RWPE1 (cell line): ENCODE data around the gene CD34.

Experiments used
- CTCF ChIA-PET: fragments of 350-600 bp; sonication (Branson Sonifier 250); formaldehyde crosslinking; extraction: SDS; loops from one replicate; lab custom pipeline; 2021; lab: Yijun Ruan, JAX
- POLR2A ChIA-PET: fragments of 400-600 bp; formaldehyde crosslinking; extraction: SDS; loops from one replicate; lab custom pipeline; 2020; ENCODE audit warnings: antibody characterized with exemption; ENCODE audit not compliant: low non-redundant PET; lab: Yijun Ruan, JAX
- DNase-seq: peaks from one replicate; pipeline ENCODE4 v3.0.0; 2012; ENCODE audit warnings: low spot score
- H3K27ac ChIP-seq: fragments of 450-650 bp; 2 replicates; pipeline ENCODE4 v1.5.1; 2017
- TF ChIP-seq, protein P1 (sequence below): fragments of 450-650 bp; conservative IDR thresholded peaks from 2 replicates; pipeline ENCODE4 v1.5.1; 2017; ENCODE audit warnings: low read depth, mild to moderate bottlenecking

Gene CD34

DNA sequence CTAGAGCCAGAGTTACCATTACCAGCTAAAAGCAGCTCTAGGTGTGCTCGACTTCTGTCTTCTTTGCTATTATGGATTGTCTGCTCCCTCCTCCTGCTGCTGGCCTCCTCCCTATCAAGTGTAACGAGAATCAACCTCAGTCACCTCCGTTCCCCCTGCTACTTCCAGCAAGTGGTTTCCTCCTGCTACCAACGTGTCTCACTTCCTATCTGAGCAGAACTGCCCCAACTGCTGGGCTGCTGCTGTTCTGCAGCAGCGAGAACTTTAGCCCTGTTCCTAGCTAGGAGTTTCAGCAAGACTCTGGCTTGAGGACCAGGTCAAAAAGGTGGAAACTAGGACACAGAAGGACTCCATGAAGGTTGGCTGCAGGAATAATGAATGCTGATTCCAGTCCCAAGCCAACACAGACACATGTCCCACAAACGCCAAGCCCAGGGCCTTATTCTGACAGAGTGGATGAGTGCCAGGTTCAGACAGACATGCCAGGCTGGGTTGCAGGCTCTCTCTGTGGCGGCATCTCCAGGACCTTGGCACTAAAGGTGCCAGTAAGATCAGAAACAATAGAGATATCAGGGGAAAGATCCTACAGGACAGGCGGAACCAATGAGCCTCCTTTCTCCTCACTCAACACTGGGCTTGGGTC is 46.9 kb downstream of the CD34 start:
- POLR2A ChIA-PET: no interaction called here
- no peak for DNase-seq

GRCh38 chr1:207862241-207862787 is 48.6 kb downstream of the CD34 start:
- DNase-seq: no peak

More for the DNA sequence above, 46.9 kb downstream of the CD34 start:
- no peak overlapping the region for H3K27ac ChIP-seq
- TF ChIP-seq, protein P1, sequence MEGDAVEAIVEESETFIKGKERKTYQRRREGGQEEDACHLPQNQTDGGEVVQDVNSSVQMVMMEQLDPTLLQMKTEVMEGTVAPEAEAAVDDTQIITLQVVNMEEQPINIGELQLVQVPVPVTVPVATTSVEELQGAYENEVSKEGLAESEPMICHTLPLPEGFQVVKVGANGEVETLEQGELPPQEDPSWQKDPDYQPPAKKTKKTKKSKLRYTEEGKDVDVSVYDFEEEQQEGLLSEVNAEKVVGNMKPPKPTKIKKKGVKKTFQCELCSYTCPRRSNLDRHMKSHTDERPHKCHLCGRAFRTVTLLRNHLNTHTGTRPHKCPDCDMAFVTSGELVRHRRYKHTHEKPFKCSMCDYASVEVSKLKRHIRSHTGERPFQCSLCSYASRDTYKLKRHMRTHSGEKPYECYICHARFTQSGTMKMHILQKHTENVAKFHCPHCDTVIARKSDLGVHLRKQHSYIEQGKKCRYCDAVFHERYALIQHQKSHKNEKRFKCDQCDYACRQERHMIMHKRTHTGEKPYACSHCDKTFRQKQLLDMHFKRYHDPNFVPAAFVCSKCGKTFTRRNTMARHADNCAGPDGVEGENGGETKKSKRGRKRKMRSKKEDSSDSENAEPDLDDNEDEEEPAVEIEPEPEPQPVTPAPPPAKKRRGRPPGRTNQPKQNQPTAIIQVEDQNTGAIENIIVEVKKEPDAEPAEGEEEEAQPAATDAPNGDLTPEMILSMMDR: no peak
- CTCF ChIA-PET: interaction anchor here (0.5 kb wide), 1 partner anchor 33 kb away, joined by 5 read pairs; no protein-coding TSS in a partner anchor

DNA sequence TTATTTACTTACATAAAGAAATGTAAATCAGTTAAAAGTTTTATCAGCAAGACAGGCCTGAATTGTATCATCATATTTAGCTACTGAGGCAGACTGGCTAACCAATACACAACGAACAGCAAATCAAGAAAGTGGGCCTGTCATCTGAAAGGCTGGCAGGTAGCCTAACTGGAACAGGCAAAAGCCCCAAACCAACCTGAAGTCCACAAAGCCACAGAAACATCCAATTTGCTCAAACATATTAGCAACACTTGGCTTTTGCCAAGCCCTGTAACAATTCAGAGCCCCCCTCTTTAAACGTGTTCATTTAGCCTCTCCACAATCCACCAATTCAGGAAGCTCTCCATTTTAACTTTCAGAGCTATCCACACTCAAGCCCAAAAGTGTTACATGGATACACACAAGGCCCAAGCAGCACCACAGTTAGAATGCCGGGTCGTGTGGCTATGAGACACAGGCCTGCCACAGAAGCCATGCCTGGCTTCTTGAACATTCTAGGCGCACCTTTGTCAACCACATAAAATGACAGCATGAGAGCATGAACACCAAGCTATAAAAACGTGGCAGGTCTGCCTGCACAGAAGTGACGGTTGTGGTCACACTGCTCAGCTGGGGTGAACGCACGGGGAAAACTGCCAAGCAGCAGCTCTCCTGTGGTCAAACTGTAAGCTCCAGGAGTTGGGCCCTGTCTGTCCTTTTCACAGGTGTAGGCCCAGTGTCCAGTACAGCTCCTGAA is 49.3 kb downstream of the CD34 start:
- TF ChIP-seq, protein P1: no peak
- ChIA-PET POLR2A (no interaction called here), CTCF (interaction anchor here (0.6 to 2.0 kb wide), 2 partner anchors 24 to 74 kb away, joined by 3 to 6 read pairs; no protein-coding TSS in a partner anchor)
- DNase-seq: no peak
- no peak overlapping the region for H3K27ac ChIP-seq

More at GRCh38 chr1:207862241-207862787, 48.6 kb downstream of the CD34 start:
- no peak overlapping the region for H3K27ac ChIP-seq
- POLR2A ChIA-PET: no interaction called here
- CTCF ChIA-PET: interaction anchor here (0.6 to 2.0 kb wide), 2 partner anchors 23 to 73 kb away, joined by 3 to 6 read pairs; no protein-coding TSS in a partner anchor
- TF ChIP-seq, protein P1: no peak

DNA sequence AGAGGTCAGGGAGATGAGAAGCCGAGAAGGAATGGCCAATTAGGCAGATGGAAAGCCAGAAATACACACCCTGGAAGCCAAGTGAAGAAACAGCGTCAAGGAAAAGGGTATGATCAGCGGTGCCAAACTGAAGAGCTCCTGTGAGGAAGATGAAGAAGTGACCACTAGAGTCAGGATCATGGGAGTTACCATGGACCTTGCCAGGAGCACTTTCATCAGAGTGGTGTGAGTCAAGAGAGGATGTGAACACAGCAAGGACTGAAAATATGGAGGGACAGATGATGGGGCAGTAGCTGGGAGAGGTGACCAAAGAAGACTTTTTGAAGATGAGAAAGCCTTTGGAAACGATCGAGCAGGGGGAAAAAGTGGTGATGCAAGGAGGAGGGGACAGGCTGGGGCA is 50.4 kb downstream of the CD34 start:
- CTCF ChIA-PET: no interaction called here
- no peak for DNase-seq
- TF ChIP-seq, protein P1: no peak
- H3K27ac ChIP-seq: no peak overlapping the region
- POLR2A ChIA-PET: no interaction called here

DNA sequence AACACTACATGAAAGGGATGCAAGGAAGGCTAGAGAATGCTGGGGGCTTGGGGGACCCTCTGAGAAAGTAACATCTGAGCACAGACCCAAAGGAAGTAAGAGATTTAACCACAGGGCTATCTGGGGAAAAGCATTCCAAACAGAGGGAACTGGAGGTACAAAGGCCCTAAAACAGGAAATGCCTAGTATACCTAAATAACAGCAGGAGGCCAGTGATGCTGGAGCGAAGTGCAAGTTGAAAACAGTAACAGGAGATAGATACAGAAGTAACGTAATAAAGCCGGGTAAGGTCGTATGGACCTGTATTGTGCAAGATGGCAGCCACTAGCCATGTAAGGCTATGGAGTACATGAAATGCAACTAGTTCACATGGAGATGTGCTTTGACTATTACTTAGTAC is 52.1 kb downstream of the CD34 start:
- TF ChIP-seq, protein P1: no peak
- H3K27ac ChIP-seq: no peak overlapping the region
- POLR2A ChIA-PET: interaction anchor here (0.6 kb wide), 1 partner anchor 1127 kb away, joined by 3 read pairs; no protein-coding TSS in a partner anchor
- no peak for DNase-seq
- CTCF ChIA-PET: no interaction called here

DNA sequence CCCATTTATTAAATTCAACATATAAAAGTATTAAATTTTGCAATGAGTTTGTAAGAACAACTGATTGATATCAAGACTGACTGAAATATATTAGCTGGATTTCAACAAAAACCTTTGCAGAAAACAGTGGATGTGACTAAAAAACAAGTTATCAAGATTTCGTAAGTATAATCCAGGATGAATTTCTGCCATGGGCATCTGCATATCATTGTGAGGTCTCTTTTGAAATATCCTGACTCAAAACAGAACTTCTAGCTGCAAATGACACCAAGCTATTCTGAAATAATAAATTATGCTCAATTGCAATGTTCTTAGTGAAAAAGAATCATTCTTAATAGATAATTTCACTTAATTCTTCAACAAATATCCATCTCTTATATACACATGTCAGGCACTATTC is 52.6 kb downstream of the CD34 start:
- no peak for DNase-seq
- TF ChIP-seq, protein P1: no peak
- CTCF ChIA-PET: no interaction called here
- no peak overlapping the region for H3K27ac ChIP-seq
- POLR2A ChIA-PET: interaction anchor here (0.6 kb wide), 1 partner anchor 1126 kb away, joined by 3 read pairs; no protein-coding TSS in a partner anchor
